ENCODE data around the gene METTL23. TPM values are rescaled to one million over a fixed set of nuclear protein-coding genes. Genes with fewer than 3 reads are reported as not detected.

The METTL23 gene
- total and polyA plus RNA-seq, 2 experiments from 2014 or later: 41.6 to 55.9 TPM

DNA sequence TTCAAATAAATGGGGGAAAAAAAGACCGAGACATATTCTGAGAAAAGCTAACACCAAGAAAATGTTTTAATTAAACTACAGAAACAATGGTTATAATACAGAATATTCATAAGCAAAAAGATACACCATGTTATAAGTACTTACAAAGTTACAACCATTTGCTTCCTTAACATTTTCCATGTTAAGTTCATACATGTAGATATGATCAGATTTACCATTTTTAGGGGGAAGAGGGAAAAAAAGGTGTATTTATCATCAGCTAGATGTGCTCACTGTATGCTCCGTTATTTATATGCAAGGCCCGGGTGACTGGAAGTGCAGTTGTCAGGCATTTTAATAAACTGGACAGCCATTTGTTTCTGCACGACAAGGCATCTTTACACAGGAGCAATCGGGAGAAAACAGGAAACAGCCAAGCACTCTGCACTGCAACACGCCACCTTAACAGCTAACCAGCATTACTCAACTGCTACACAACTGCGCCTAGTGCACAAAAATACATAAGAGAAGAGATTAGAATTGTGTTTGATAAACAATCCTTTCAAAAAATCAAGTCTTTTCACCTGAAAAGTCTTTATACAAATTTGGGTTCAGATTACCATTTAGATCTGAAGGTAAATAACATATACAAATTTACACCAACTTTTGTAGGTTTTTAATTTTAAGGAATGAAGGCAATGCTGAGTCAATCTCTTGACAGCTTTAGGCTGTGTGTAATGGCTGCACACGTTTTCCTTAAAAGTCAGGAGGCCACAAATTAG is 7.6 kb downstream of the METTL23 start:
- Mint-ChIP-seq H3K27ac (peak overlapping the region; percentile 83), H3K27me3 (ENCODE audit: insufficient read depth, low read depth, poor library complexity) (peaks cover 25% of the 10 kb centered on the region), H3K4me3 (peak overlapping the region; percentile 99), H3K4me1 (peaks cover 26% of the 10 kb centered on the region), H3K36me3 (ENCODE audit: low read depth) (peaks cover 72% of the 10 kb centered on the region), H3K9me3 (peaks cover 9% of the 10 kb centered on the region; the same call in 2 of the 3 replicates)
- Histone ChIP-seq H3K4me2 (peak overlapping the region; percentile 99), H3K27me3 (ENCODE audit: insufficient read depth) (no peaks in the 10 kb centered on the region), H3K79me2 (replicated peaks; ENCODE audit: insufficient read depth) (peaks cover 63% of the 10 kb centered on the region), H3K27ac (ENCODE audit: low read depth) (peak overlapping the region; percentile 10; the same call in 1 of the 2 replicates), H3K4me3 (peak overlapping the region; percentile 97), H4K20me1 (replicated peaks; ENCODE audit: insufficient read depth) (peaks cover 38% of the 10 kb centered on the region), H3F3A (replicated peaks; ENCODE audit: low read depth) (peaks cover 48% of the 10 kb centered on the region), H3K36me3 (ENCODE audit: insufficient read depth) (peaks cover 37% of the 10 kb centered on the region), H3K4me1 (ENCODE audit: insufficient read depth) (peaks cover 12% of the 10 kb centered on the region; the same call in 1 of the 2 replicates), H3K9me2 (ENCODE audit: insufficient read depth) (no peaks in the 10 kb centered on the region), H2AFZ (no peak overlapping the region)
- no peak for TF ChIP-seq EZH2 (IDR thresholded peaks at IDR 0.05; ENCODE audit: low read depth, unreplicated experiment)
- DNase-seq (ENCODE audit: low spot score): no peak
- no peak for ATAC-seq

DNA sequence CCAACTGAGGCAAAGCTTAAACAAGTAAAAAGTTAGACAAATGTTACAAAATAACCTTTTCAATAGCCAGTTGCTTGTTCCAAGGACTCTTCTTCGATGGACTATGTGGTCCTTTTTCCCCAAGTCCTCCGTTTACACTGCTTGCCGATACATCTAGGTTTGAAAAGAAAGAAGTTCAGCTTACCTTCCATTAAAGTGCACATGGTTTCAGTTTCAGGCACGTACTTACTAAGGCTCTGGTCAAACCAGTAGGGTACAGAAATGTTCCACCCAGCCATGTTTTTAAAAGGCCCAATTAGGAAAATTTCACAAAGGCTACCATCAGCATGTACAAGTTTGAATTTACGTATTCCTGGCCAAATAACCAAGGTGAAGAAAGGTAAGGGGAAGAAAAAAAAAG is 8.4 kb downstream of the METTL23 start:
- peaks cover 12% of the 10 kb centered on the region; the same call in 1 of the 2 replicates for H3K4me1 ChIP-seq (ENCODE audit: insufficient read depth)
- Mint-ChIP-seq H3K4me1 (peaks cover 26% of the 10 kb centered on the region), H3K9me3 (peaks cover 9% of the 10 kb centered on the region; the same call in 2 of the 3 replicates), H3K36me3 (ENCODE audit: low read depth) (peaks cover 65% of the 10 kb centered on the region), H3K4me3 (peak overlapping the region; percentile 99), H3K27me3 (ENCODE audit: insufficient read depth, low read depth, poor library complexity) (peaks cover 25% of the 10 kb centered on the region), H3K27ac (peak overlapping the region; percentile 99)
- no peak overlapping the region for H2AFZ ChIP-seq
- TF ChIP-seq NANOG (IDR thresholded peaks at IDR 0.05; ENCODE audit: borderline replicate concordance): no peak
- TF ChIP-seq EZH2phosphoT487 (IDR thresholded peaks at IDR 0.05; ENCODE audit: unreplicated experiment): no peak
- no peak for TF ChIP-seq ZNF331 (CRISPR knock-in tag; IDR thresholded peaks at IDR 0.05; ENCODE audit: low read depth)
- TF ChIP-seq JUNB (IDR thresholded peaks at IDR 0.05; ENCODE audit: unreplicated experiment): no peak
- no peak for TF ChIP-seq POLR2AphosphoS5 (IDR thresholded peaks at IDR 0.05; ENCODE audit: low read depth)
- no peak for TF ChIP-seq REST (IDR thresholded peaks at IDR 0.05; ENCODE audit: unreplicated experiment)
- no peak for TF ChIP-seq CREB1 (CRISPR knock-in tag; IDR thresholded peaks at IDR 0.05; ENCODE audit: low read depth)
- no peak for TF ChIP-seq EZH2 (IDR thresholded peaks at IDR 0.05; ENCODE audit: low read depth, unreplicated experiment)
- TF ChIP-seq ZNF114 (CRISPR knock-in tag; IDR thresholded peaks at IDR 0.05): no peak
- no peak for ATAC-seq
- peaks cover 62% of the 10 kb centered on the region for H3K79me2 ChIP-seq (replicated peaks; ENCODE audit: insufficient read depth)
- peak overlapping the region; percentile 10 for H3K27ac ChIP-seq (ENCODE audit: low read depth)
- peaks cover 37% of the 10 kb centered on the region for H3K36me3 ChIP-seq (ENCODE audit: insufficient read depth)
- H3K9me2 ChIP-seq (ENCODE audit: insufficient read depth): no peaks in the 10 kb centered on the region
- peak overlapping the region; percentile 99 for H3K4me2 ChIP-seq
- no peaks in the 10 kb centered on the region for H3K27me3 ChIP-seq (ENCODE audit: insufficient read depth)
- DNase-seq (ENCODE audit: low spot score): no peak
- peaks cover 38% of the 10 kb centered on the region for H4K20me1 ChIP-seq (replicated peaks; ENCODE audit: insufficient read depth)
- H3K4me3 ChIP-seq: peak overlapping the region; percentile 97
- H3F3A ChIP-seq (replicated peaks; ENCODE audit: low read depth): peaks cover 48% of the 10 kb centered on the region

Measured in GM23338 (cell line).